Inflammatory macrophage treated with lipopolysaccharide for 1 hour (primary cell): ENCODE data around the gene TTLL10.

Experiments
- DNase-seq, 2 donors: peaks; one replicate each; pipeline ENCODE4 v3.0.0-alpha.2; 2020 to 2022

TTLL10 gene

GRCh38 chr1:1206966-1207531 lies 33.4 kb downstream of the TTLL10 start:
- DNase-seq = no peak

- no peak for DNase-seq
Observed at GRCh38 chr1:1207571-1207892, 33.9 kb downstream of the TTLL10 start.

- DNase-seq = peak; percentile 36 to 42
Observed at GRCh38 chr1:1208713-1209433, 35.2 kb downstream of the TTLL10 start.

GRCh38 chr1:1210726-1211540 lies 37.3 kb downstream of the TTLL10 start:
- no peak for DNase-seq

DNA sequence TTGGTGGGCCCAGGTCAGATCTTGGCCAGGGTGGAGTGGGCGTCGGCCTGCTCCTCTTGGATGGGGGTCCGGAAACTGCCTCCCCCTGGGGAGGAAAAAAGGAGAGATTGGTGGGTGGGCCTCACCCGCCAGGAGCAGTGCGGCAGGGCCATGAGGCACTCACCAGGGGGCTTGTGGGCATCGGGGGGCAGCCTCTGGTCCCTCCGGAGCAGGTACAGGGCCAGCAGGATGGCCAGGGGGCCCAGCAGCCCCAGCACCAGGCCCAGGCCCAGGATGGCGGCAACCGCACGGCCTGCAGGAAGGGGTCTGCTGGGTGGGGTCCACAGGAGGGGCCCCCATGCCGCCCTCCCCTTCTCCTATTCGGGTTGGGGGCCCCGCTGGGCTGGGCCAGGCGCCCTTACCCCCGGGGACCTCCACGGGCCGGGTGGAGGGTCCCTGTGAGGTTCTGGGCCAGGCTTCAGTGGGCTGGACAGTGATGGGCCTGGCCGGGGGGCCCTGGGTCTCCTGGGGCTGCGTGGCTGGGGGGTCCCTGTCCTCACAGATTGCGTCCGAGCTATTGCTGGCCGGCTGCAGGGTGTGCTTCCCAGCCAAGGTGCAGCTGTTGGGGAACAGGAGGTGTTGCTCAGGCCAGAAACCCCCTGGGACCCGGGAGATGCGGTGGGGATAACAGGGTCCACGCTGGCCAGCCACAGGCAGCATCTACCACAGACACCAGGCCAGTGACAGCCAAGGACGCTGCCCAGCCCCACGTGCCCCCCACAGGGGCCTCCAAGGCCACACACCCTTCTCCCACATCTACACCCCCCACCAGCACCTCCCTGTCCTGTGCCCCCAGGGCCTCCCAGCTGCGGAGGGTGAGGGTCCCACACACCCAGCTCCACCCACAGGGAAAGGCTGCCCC lies 38.1 kb downstream of the TTLL10 start:
- no peak for DNase-seq

- no peak for DNase-seq
Observed at GRCh38 chr1:1212780-1213344, 39.2 kb downstream of the TTLL10 start.

GRCh38 chr1:1213345-1214265 lies 39.9 kb downstream of the TTLL10 start, which contains the start of gene TNFRSF4:
TSS of gene TNFRSF4 (minus strand) at chr1:1214153. CDS start at chr1:1214127, 26 bp downstream.
- DNase-seq = peak; percentile 65 to 69

DNA sequence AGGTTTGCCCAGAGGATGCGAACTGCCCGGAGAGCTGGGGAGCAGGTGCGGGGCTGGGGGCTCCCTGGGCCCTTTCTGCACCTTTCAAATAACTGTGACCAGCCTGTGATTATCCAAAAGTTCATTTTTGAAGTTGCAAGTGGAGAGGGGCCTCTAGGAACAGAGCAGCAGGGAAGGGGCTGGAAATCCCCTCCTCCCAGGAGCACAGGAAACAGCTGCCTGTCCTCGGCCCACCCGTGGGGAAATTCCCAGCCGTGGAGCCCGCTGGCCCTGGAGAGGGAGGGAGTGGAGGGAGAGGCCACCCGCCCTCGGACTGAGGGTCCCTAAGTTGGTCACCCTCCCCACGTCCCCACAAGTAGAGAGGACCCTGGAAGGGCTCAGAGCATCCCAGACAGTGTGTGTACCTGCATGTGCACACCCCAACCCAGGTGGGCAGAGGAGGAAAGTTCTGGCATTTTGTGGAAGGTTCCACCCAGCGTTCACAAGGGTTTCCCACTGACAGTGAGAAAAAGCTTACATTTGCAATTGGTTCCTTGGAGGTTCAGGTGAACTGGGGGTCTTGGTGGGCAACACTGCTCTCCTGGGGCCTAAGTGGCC lies 41.5 kb downstream of the TTLL10 start:
- peak; percentile 57 to 71 for DNase-seq

- no peak for DNase-seq
Observed at GRCh38 chr1:1215881-1216605, 42.4 kb downstream of the TTLL10 start.

- DNase-seq = no peak
Observed at GRCh38 chr1:1216770-1217620, 43.3 kb downstream of the TTLL10 start.

GRCh38 chr1:1217621-1218523 lies 44.2 kb downstream of the TTLL10 start:
- DNase-seq = peak; percentile 34 to 72

DNA sequence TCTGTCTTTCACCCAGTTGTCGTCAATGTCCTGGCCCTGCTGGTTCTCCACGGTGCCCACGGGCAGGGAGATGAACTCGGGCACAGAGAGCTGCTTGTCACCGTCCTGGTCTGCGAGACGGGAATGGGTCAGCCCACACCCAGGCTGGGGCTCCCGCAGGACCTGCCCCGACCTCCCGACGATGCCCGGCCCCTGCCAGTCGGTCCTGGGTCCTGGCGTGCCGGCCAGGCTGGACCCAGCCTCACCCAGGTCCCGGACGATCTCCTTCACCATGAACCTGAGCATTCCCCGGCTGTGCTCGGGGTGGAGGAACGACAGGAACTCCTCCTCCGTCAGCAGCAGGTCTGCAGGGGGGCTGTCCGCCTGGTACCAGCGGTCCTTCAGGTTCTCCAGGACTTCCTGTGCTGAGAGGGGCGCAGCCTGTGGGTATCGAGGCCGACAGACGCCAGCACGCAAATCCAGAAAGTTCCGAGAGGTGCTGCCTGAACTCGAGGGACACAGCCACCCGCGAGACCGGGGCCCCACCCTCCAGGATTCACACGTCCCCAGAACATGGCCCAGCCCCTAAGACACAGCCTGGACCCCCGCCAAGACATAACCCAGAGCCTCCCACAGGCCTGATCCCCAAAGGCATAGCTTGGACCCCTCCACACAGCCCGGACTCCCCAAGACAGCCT lies 45.0 kb downstream of the TTLL10 start:
- DNase-seq = no peak

DNA sequence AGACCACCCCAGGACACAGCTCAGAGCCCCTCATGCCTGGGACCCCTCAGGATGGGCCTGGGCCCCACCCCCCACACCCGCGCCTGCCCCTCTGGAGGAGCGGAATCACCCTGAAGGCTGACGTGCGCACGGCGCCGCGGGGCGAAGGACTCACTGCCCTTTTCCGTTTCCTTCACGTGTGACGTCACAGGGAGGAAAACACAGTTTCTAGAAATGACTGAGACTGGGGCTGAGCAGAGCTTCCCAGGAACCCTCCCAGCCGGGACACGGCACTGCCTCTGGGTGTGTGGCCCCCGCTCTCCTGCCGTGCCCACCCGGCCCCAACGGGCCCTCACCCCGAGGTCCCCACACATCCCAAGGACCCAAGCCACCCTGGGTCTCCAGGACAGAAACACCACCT lies 45.7 kb downstream of the TTLL10 start:
- no peak for DNase-seq

GRCh38 chr1:1220197-1220596 lies 46.5 kb downstream of the TTLL10 start:
- no peak for DNase-seq

- DNase-seq = no peak
Observed at GRCh38 chr1:1221887-1222574, 48.4 kb downstream of the TTLL10 start.

DNA sequence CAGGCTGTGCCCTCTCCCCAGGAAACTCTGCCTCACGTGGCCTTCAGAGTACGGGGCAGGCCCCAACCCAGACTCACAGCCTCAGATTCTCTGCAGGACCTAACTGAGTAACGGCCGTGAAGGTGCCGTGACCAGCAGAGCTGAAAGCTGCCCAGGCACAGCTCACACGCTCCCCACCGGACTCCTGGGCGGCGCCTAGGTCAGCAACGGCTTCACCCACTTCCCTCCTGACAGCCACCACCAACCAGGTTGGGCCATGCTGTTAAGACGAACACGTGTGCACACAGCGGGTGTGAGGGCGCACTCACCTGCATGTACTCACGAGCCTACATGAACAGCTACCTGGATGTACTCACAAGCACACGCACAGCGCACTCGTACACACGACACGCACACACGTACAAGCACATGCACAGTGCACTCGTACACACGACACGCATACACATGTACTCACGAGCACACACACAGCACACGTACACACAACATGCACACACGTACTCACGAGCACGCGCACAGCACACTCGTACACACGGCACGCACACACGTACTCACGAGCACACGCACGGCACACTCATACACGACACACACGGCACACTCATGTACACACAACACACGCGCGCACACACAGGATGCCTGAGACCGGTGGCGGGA lies 49.0 kb downstream of the TTLL10 start:
- no peak for DNase-seq
